HEK293 (cell line): ENCODE measurements around the gene KDM6A.

Experiments
- ZNF16 ChIP-seq: fragments of 450-650 bp; formaldehyde crosslinking; IDR thresholded peaks from 2 replicates; pipeline ENCODE4 v1.5.1; 2016; ENCODE audit warnings: low read depth, missing biosample characterization, missing genetic modification characterization
- ZNF791 ChIP-seq: fragments of 450-650 bp; formaldehyde crosslinking; IDR thresholded peaks from 2 replicates; pipeline ENCODE4 v1.5.1; 2016; ENCODE audit warnings: missing biosample characterization, missing genetic modification characterization

DNA sequence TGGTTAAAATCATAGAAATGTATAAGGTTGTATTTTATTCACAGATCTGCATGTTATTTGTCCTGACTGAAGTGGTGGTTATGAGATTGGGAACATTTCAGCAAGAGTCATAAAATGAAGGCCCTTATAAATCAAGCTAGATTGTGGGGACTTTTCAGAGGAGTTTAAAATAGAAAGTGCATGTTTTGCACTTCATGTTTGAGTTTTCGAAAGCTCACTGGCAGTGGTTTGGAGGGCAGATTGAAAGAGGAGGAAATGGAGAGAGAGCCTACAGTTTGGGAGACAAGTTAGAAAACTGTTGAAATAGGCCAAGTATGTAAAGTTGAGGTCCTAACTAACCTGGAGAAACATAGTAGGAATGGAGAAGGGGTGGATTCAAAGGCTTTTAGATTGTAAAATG, 124.9 kb downstream of the KDM6A start:
- TF ChIP-seq ZNF791 (tag by site-specific recombination) (no peak), ZNF16 (tag by site-specific recombination) (no peak)
